ENCODE measurements around the gene HLA-DRB1.
A peak's percentile ranks its signal among the peaks of the same experiment; 100 is the strongest.

The HLA-DRB1 gene

GRCh38 chr6:32608362-32608761 lies 18.7 kb upstream of the HLA-DRB1 start:
- H3K18ac ChIP-seq (ENCODE audit: low read depth in 1 of 2, low read length in 2 of 2), result no peak overlapping the region
- no peak overlapping the region for H3K4me3 ChIP-seq (ENCODE audit: insufficient read depth in 1 of 2, low read depth in 1 of 2, low read length in 2 of 2)
- no peaks in the 10 kb centered on the region for H3K4me1 ChIP-seq (ENCODE audit: control insufficient read depth, insufficient read depth, low read depth, low read length)
- no peak overlapping the region for H4K8ac ChIP-seq (ENCODE audit: low read length)
- no peak overlapping the region for H3K27ac ChIP-seq (ENCODE audit: low read length, poor library complexity, severe bottlenecking)
- no peak overlapping the region for H2BK120ac ChIP-seq (ENCODE audit: low read depth, low read length)
- no peak overlapping the region for H3K4ac ChIP-seq (ENCODE audit: low read depth in 1 of 2, low read length in 2 of 2)
- H3K9ac ChIP-seq (ENCODE audit: low read length), result no peak overlapping the region
- no peak overlapping the region for H4K91ac ChIP-seq (ENCODE audit: low read length)
- no peaks in the 10 kb centered on the region for H3K79me1 ChIP-seq (replicated peaks; ENCODE audit: low read length, poor library complexity, severe bottlenecking)
- H2AFZ ChIP-seq (ENCODE audit: low read depth, low read length), result no peak overlapping the region
- H3K36me3 ChIP-seq (ENCODE audit: control insufficient read depth in 1 of 2, insufficient read depth in 2 of 2, low read depth in 1 of 2, low read length in 2 of 2), result no peaks in the 10 kb centered on the region
- WGBS, result 91% methylated on average over 2 of the region's 3 CpGs
- H3K23ac ChIP-seq (ENCODE audit: low read length in 2 of 2), result no peak overlapping the region
- H3K14ac ChIP-seq (ENCODE audit: low read length in 2 of 2), result no peak overlapping the region
- H2AK5ac ChIP-seq (ENCODE audit: low read length, severe bottlenecking), result no peak overlapping the region
- H2BK5ac ChIP-seq (ENCODE audit: low read depth, low read length, poor library complexity, severe bottlenecking), result no peak overlapping the region
- no peaks in the 10 kb centered on the region for H3K9me3 ChIP-seq (ENCODE audit: control insufficient read depth, low read length)
- no peak overlapping the region for H2BK12ac ChIP-seq (ENCODE audit: low read length in 2 of 2)
- H3K4me2 ChIP-seq (ENCODE audit: low read length, poor library complexity, severe bottlenecking), result no peak overlapping the region
- no peak for DNase-seq
- H2BK15ac ChIP-seq (ENCODE audit: low read depth, poor library complexity, severe bottlenecking), result no peak overlapping the region
- H3K27me3 ChIP-seq (ENCODE audit: control insufficient read depth in 1 of 2, insufficient read depth in 1 of 2, low read length in 2 of 2), result no peaks in the 10 kb centered on the region

GRCh38 chr6:32607988-32608298 lies 18.3 kb upstream of the HLA-DRB1 start:
- H3K27ac ChIP-seq (ENCODE audit: low read length, poor library complexity, severe bottlenecking), result no peak overlapping the region
- no peak for DNase-seq
- no peak overlapping the region for H3K4me3 ChIP-seq (ENCODE audit: insufficient read depth in 1 of 2, low read depth in 1 of 2, low read length in 2 of 2)
- no peak overlapping the region for H3K4ac ChIP-seq (ENCODE audit: low read depth in 1 of 2, low read length in 2 of 2)
- no peaks in the 10 kb centered on the region for H3K27me3 ChIP-seq (ENCODE audit: control insufficient read depth in 1 of 2, insufficient read depth in 1 of 2, low read length in 2 of 2)
- no peak overlapping the region for H3K4me2 ChIP-seq (ENCODE audit: low read length, poor library complexity, severe bottlenecking)
- H2BK120ac ChIP-seq (ENCODE audit: low read depth, low read length), result no peak overlapping the region
- no peaks in the 10 kb centered on the region for H3K36me3 ChIP-seq (ENCODE audit: control insufficient read depth in 1 of 2, insufficient read depth in 2 of 2, low read depth in 1 of 2, low read length in 2 of 2)
- no peak overlapping the region for H2AFZ ChIP-seq (ENCODE audit: low read depth, low read length)
- no peak overlapping the region for H3K14ac ChIP-seq (ENCODE audit: low read length in 2 of 2)
- H3K18ac ChIP-seq (ENCODE audit: low read depth in 1 of 2, low read length in 2 of 2), result no peak overlapping the region
- H3K23ac ChIP-seq (ENCODE audit: low read length in 2 of 2), result no peak overlapping the region
- 20% methylated on average over 1 of the region's 2 CpGs for WGBS
- no peaks in the 10 kb centered on the region for H3K9me3 ChIP-seq (ENCODE audit: control insufficient read depth, low read length)
- no peaks in the 10 kb centered on the region for H3K79me1 ChIP-seq (replicated peaks; ENCODE audit: low read length, poor library complexity, severe bottlenecking)
- no peak overlapping the region for H2BK12ac ChIP-seq (ENCODE audit: low read length in 2 of 2)
- no peak overlapping the region for H2AK5ac ChIP-seq (ENCODE audit: low read length, severe bottlenecking)
- H4K91ac ChIP-seq (ENCODE audit: low read length), result no peak overlapping the region
- no peak overlapping the region for H2BK5ac ChIP-seq (ENCODE audit: low read depth, low read length, poor library complexity, severe bottlenecking)
- H2BK15ac ChIP-seq (ENCODE audit: low read depth, poor library complexity, severe bottlenecking), result no peak overlapping the region
- no peaks in the 10 kb centered on the region for H3K4me1 ChIP-seq (ENCODE audit: control insufficient read depth, insufficient read depth, low read depth, low read length)
- H3K9ac ChIP-seq (ENCODE audit: low read length), result no peak overlapping the region
- H4K8ac ChIP-seq (ENCODE audit: low read length), result no peak overlapping the region

- Histone ChIP-seq H3K4ac (ENCODE audit: low read depth in 1 of 2, low read length in 2 of 2) (no peak overlapping the region), H2AFZ (ENCODE audit: low read depth, low read length) (no peak overlapping the region), H3K14ac (ENCODE audit: low read length in 2 of 2) (no peak overlapping the region), H4K8ac (ENCODE audit: low read length) (no peak overlapping the region), H2BK15ac (ENCODE audit: low read depth, poor library complexity, severe bottlenecking) (no peak overlapping the region), H2AK5ac (ENCODE audit: low read length, severe bottlenecking) (no peak overlapping the region), H2BK120ac (ENCODE audit: low read depth, low read length) (no peak overlapping the region), H3K79me1 (replicated peaks; ENCODE audit: low read length, poor library complexity, severe bottlenecking) (no peaks in the 10 kb centered on the region), H4K91ac (ENCODE audit: low read length) (no peak overlapping the region), H3K4me3 (ENCODE audit: insufficient read depth in 1 of 2, low read depth in 1 of 2, low read length in 2 of 2) (no peak overlapping the region), H2BK5ac (ENCODE audit: low read depth, low read length, poor library complexity, severe bottlenecking) (no peak overlapping the region), H3K9me3 (ENCODE audit: control insufficient read depth, low read length) (no peaks in the 10 kb centered on the region), H3K27me3 (ENCODE audit: control insufficient read depth in 1 of 2, insufficient read depth in 1 of 2, low read length in 2 of 2) (no peaks in the 10 kb centered on the region), H3K23ac (ENCODE audit: low read length in 2 of 2) (no peak overlapping the region), H2BK12ac (ENCODE audit: low read length in 2 of 2) (no peak overlapping the region), H3K27ac (ENCODE audit: low read length, poor library complexity, severe bottlenecking) (no peak overlapping the region), H3K4me2 (ENCODE audit: low read length, poor library complexity, severe bottlenecking) (no peak overlapping the region), H3K36me3 (ENCODE audit: control insufficient read depth in 1 of 2, insufficient read depth in 2 of 2, low read depth in 1 of 2, low read length in 2 of 2) (no peaks in the 10 kb centered on the region), H3K18ac (ENCODE audit: low read depth in 1 of 2, low read length in 2 of 2) (no peak overlapping the region), H3K4me1 (ENCODE audit: control insufficient read depth, insufficient read depth, low read depth, low read length) (no peaks in the 10 kb centered on the region), H3K9ac (ENCODE audit: low read length) (no peak overlapping the region)
- 81% methylated on average over 4 of the region's 4 CpGs for WGBS
- no peak for DNase-seq
Observed at GRCh38 chr6:32607263-32607987, 17.8 kb upstream of the HLA-DRB1 start.

DNA sequence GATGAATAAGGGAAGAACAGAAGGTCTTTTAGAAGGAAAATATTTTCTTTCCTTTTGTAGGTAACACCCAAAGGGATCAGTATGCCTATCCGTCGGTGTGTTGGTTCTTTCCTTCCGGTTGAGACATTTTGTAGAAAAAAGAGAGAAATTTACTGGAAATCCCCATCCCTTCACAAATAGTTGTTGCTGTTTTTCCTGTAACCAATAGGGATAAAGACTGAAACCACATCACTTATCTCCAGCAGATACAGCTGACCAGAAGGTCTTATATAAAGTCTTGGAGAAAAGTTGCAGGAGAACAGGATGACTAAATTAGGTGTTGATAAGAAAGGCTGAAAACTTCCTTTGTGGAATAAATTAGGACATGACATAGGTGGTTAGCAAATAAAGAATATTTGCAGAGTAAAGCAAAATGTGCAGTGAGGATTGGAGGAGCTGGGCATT lies 14.8 kb upstream of the HLA-DRB1 start:
- Histone ChIP-seq H2BK15ac (ENCODE audit: low read depth, poor library complexity, severe bottlenecking) (no peak overlapping the region), H2BK120ac (ENCODE audit: low read depth, low read length) (no peak overlapping the region), H3K9me3 (ENCODE audit: control insufficient read depth, low read length) (no peaks in the 10 kb centered on the region), H3K18ac (ENCODE audit: low read depth in 1 of 2, low read length in 2 of 2) (no peak overlapping the region), H3K23ac (ENCODE audit: low read length in 2 of 2) (no peak overlapping the region), H3K36me3 (ENCODE audit: control insufficient read depth in 1 of 2, insufficient read depth in 2 of 2, low read depth in 1 of 2, low read length in 2 of 2) (no peaks in the 10 kb centered on the region), H2AFZ (ENCODE audit: low read depth, low read length) (no peak overlapping the region), H2BK12ac (ENCODE audit: low read length in 2 of 2) (no peak overlapping the region), H2BK5ac (ENCODE audit: low read depth, low read length, poor library complexity, severe bottlenecking) (no peak overlapping the region), H3K4me3 (ENCODE audit: insufficient read depth in 1 of 2, low read depth in 1 of 2, low read length in 2 of 2) (no peak overlapping the region), H3K79me1 (replicated peaks; ENCODE audit: low read length, poor library complexity, severe bottlenecking) (no peaks in the 10 kb centered on the region), H2AK5ac (ENCODE audit: low read length, severe bottlenecking) (no peak overlapping the region), H3K14ac (ENCODE audit: low read length in 2 of 2) (no peak overlapping the region), H3K4me1 (ENCODE audit: control insufficient read depth, insufficient read depth, low read depth, low read length) (no peaks in the 10 kb centered on the region), H3K4me2 (ENCODE audit: low read length, poor library complexity, severe bottlenecking) (no peak overlapping the region), H4K8ac (ENCODE audit: low read length) (no peak overlapping the region), H3K27me3 (ENCODE audit: control insufficient read depth in 1 of 2, insufficient read depth in 1 of 2, low read length in 2 of 2) (no peaks in the 10 kb centered on the region), H3K4ac (ENCODE audit: low read depth in 1 of 2, low read length in 2 of 2) (no peak overlapping the region), H3K9ac (ENCODE audit: low read length) (peak overlapping the region; percentile 41), H4K91ac (ENCODE audit: low read length) (no peak overlapping the region), H3K27ac (ENCODE audit: low read length, poor library complexity, severe bottlenecking) (no peak overlapping the region)
- DNase-seq, result peak; percentile 16
- WGBS, result no CpG with 5 or more reads among the region's 3 CpGs
